ES-I3 (cell line): ENCODE results near the gene ARRB1.
"Not testable (repeated sequence)": the region's sequence is repeated elsewhere in the genome, so short reads cannot be mapped to it uniquely, and the experiment has no call there.

Experiments used
- H3K36me3 ChIP-seq: 2 replicates; pipeline ENCODE4 v1.6.1; 2013; ENCODE audit warnings: mild to moderate bottlenecking, low read length, control low read depth, moderate library complexity; ENCODE audit not compliant: insufficient read depth
- H3K4me1 ChIP-seq: 2 replicates; pipeline ENCODE4 v1.6.1; 2013; ENCODE audit warnings: mild to moderate bottlenecking, control low read depth, low read length; ENCODE audit not compliant: insufficient read depth
- H3K9ac ChIP-seq: 2 replicates; pipeline ENCODE4 v1.6.1; 2013; ENCODE audit warnings: low read depth, mild to moderate bottlenecking, low read length, moderate library complexity
- H3K9me3 ChIP-seq: 2 replicates; pipeline ENCODE4 v1.6.1; 2013; ENCODE audit warnings: mild to moderate bottlenecking, low read length, moderate library complexity; ENCODE audit not compliant: control insufficient read depth, insufficient read depth

Gene ARRB1

DNA sequence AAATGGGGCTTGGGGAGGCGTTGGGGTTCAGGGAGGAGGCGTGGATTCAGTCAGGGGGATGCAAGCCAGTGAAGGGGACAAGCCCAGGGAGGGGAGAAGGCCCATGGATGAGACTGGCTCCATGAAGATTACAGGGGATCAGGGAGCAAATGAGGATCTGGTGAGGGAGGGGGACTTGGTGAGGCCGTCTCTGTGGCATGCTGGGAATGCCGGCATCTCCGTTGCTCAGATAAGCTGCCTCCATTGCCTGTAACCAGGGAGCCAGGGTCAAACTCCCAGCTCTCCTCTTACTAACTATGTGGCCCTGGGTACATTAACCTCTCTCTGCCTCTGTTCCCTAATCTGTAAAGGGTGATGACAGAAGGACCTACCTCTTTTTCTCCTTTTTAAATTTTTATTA lies 72.2 kb downstream of the ARRB1 start:
- H3K9ac ChIP-seq, result no peak overlapping the region
- no peaks in the 10 kb centered on the region for H3K4me1 ChIP-seq
- H3K36me3 ChIP-seq, result peaks cover 45% of the 10 kb centered on the region
- no peaks in the 10 kb centered on the region for H3K9me3 ChIP-seq

DNA sequence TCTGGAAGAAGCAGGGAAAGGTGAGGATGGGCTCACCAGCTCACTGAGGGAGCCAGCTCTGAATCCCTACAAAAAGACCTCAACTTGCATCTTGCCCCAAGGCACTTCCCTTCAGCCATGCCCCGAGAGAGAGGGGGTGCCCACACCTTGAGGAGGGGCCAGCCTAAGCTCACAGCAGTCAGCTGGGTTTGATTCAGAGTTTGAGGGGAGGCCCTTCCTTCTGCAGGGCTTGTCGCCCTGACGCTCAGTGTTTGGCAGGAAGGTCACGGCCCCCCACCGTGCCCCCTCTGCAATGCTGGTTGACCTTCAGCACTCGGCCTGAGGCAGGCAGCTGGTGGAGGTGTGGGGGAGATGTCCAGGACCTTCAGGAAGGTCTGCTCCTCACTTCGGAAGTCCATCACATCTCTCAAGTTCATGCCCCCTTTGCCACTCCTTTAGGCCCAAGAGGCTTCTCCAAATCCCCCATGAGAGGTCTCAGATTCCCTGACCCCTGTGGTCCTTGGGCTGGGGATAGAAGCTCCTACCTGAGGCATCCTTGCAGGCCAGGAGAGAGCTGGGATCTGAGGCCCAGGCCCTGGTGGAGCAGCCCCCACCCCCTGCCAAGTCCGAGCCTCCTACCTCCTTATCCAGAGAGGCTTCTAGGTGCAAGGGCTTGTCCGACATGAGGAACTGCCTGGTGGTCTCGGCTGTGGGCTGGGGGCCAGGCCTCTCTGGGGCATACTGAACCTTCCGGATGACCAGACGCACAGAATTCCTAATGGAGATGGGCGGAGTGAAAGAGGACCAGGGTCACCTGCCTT lies 73.3 kb downstream of the ARRB1 start:
- Histone ChIP-seq H3K9ac (no peak overlapping the region), H3K4me1 (no peaks in the 10 kb centered on the region), H3K36me3 (peaks cover 45% of the 10 kb centered on the region), H3K9me3 (no peaks in the 10 kb centered on the region)

DNA sequence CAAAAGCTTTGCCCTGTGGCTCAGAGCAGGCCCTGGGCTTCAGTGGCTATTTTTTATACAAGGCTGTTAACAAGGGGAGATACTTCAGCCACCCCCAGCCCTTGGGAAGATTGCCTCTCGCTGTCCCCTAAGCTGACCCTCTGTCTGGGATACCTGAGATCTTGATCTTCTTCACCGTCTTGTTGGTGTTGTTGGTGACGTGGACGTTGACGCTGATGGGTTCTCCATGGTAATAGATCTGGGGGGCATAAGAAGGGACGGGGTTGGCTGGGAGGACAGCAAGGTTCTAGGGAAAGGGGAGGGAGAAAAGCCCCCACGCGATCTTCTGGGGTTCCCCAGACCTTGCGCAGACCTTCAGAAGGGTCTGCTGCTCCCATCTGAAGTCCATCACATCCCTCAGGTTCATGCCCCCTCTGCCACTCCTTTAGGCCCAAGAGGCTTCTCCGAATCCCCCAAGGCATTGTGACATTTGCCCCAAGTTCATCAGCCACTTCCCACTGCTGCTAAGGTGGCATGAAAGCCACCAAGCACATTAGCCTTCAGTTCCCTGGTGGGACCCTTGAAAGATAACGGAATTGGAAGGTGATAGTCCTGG lies 74.2 kb downstream of the ARRB1 start:
- H3K9ac ChIP-seq, result no peak overlapping the region
- H3K36me3 ChIP-seq, result peaks cover 36% of the 10 kb centered on the region
- no peaks in the 10 kb centered on the region for H3K9me3 ChIP-seq
- no peaks in the 10 kb centered on the region for H3K4me1 ChIP-seq

- no peak overlapping the region for H3K9ac ChIP-seq
- H3K36me3 ChIP-seq, result peaks cover 32% of the 10 kb centered on the region
- no peaks in the 10 kb centered on the region for H3K4me1 ChIP-seq
- no peaks in the 10 kb centered on the region for H3K9me3 ChIP-seq
Observed at GRCh38 chr11:75276686-75277085, 74.8 kb downstream of the ARRB1 start.

DNA sequence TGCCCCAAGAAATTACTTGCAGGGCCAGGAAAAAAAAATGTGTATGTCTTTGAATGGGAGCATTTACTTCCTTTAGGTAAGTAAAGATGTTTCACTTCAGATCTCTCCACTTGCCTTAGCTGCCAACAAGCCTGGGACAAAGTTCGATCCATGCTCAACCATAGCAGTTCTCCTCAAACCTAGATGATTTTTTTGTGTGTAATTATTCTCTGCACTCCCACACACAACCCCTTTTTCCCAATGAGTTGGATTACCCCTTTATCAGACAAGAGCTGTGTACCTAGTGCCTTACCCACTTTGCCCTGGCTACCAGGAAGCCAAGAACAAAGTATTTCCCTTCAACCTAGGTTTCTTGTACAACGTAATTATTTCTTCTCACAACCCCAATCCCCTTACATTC lies 75.3 kb downstream of the ARRB1 start:
- Histone ChIP-seq H3K4me1 (no peaks in the 10 kb centered on the region), H3K9me3 (no peaks in the 10 kb centered on the region), H3K36me3 (peaks cover 31% of the 10 kb centered on the region), H3K9ac (no peak overlapping the region)

DNA sequence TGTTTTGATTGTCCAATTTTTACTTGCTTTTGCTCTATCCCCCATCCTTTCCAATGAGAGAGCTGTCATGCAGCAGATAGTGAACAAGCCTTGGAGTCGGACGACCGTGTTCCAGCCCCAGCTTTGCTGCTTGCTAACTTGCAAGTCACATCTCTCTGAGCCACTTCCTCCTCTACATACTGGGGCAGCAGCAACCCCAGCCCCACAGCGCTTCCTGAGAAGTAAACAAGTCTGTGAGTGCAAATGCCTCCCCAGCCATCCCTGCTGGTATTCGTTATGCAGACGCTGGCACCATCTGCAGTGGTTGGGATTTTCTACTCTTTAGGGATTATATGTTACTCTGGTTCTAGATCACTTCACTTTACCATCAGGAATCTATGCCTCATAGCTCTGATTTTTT lies 75.9 kb downstream of the ARRB1 start:
- Histone ChIP-seq H3K36me3 (peaks cover 35% of the 10 kb centered on the region), H3K4me1 (no peaks in the 10 kb centered on the region), H3K9ac (no peak overlapping the region), H3K9me3 (no peaks in the 10 kb centered on the region)

DNA sequence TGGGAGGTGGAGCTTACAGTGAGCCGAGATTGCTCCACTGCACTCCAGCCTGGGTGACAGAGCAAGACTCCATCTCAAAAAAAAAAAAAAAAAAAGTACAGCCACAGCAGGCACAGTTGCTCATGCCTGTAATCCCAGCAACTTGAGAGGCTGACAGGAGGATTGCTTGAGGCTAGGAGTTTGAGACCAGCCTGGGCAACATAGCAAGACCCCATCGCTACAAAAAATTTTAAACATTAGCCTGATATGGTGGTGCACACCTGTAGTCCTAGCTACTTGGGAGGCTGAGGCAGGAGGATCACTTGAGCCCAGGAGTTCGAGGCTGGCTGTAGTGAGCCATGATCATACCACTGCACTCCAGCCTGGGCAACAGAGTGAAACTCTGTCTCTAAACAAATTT lies 76.7 kb downstream of the ARRB1 start:
- H3K9me3 ChIP-seq, H3K4me1 ChIP-seq, H3K9ac ChIP-seq: not testable (repeated sequence)
- H3K36me3 ChIP-seq, result peaks cover 35% of the 10 kb centered on the region

DNA sequence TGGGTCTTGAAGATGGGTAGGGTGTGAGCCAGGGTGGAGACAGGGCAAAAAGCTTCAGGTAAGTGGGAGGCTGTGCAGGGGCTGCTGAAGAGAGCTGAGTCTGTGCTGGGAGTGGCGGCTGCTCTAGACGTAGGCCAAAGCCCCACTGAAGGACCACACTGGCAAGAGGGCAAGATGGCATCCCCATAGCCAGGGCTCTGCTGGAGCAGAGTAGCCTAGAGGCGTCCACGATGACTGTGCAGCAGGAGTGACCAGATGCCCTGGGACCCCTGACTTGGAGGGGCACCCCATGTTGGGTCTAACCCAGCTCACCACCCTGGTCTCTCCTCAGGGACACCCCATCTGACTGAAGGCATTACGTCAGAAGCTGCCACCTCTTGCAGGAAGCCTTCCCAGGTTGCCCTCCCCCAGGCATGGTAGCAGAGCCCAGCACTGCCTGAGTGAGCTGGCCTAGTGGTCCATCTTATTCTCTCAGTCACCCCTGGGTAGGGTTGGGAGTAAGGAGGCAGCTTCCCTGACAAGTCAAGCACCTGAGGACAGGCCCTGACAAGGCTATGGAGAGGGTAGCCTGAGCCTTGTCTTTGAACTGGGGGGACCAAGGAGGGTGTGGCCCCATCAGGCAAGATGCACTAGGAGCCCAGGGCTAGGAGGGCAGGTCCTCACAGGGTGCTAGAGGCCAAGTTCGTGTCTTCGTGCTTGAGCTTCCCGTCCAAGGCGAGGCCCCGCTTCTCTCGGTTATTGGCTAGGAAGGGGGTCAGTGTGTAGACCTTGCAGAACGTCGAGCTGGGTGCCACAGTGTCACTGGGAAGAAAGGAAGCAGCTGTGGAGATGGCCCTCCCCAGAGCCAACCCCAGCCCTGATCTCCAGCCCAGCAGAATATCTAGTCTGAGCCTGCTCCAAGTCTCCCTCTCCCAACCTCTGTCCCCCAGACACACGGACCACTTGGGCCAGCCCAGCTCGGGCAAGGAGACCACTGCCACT lies 77.8 kb downstream of the ARRB1 start:
- no peaks in the 10 kb centered on the region for H3K4me1 ChIP-seq
- H3K9ac ChIP-seq, result no peak overlapping the region
- H3K36me3 ChIP-seq, result peaks cover 31% of the 10 kb centered on the region
- H3K9me3 ChIP-seq, result no peaks in the 10 kb centered on the region

DNA sequence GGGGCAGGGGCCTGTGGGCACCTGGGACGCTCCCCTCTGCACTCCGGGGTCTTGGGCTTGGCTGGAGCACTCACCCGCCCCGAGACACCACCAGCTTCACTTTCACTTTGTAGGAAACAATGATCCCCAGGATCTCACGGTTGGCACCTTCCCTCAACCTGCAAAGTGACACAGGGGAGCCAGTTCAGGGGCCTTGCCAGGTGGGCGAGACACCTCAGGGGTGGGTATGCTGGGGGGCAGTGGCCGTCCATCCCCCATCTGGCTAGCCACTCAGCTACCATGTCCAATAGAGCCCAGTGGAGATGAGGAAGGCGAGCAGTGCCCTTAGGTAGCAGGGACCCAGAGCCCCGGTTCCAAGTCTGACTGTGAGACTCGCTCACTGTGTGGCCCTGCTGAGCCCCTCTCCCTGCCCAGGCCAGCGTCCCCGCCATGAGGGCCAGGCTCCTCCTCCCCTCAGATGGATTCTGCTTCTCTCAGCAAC lies 78.6 kb downstream of the ARRB1 start:
- no peaks in the 10 kb centered on the region for H3K4me1 ChIP-seq
- H3K36me3 ChIP-seq, result peaks cover 26% of the 10 kb centered on the region
- H3K9ac ChIP-seq, result no peak overlapping the region
- H3K9me3 ChIP-seq, result no peaks in the 10 kb centered on the region

DNA sequence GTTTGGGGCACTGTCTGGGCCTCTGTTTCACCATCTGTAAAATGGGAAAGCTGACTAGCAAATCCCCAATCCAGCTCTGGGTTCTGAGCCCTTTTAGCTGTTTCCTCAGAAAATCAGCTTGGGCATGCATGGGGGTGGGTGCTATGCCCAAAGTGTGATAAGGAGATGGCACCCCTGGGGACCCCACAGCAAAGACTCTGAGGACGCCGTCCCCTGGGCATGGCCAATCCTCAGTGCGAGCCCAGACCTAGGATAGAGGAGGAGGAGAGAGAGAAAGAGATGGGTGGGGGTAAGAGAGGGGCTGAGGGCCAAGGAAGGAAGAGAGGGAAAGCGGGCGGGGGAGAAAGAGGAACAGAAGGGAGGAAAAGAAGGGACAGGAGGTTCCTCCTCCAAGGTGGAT lies 79.1 kb downstream of the ARRB1 start:
- H3K9ac ChIP-seq, result no peak overlapping the region
- H3K4me1 ChIP-seq, result no peaks in the 10 kb centered on the region
- H3K36me3 ChIP-seq, result peaks cover 26% of the 10 kb centered on the region
- no peaks in the 10 kb centered on the region for H3K9me3 ChIP-seq

GRCh38 chr11:75271730-75272129 lies 79.7 kb downstream of the ARRB1 start:
- H3K4me1 ChIP-seq, result no peaks in the 10 kb centered on the region
- H3K9ac ChIP-seq, result no peak overlapping the region
- H3K9me3 ChIP-seq, result no peaks in the 10 kb centered on the region
- peaks cover 24% of the 10 kb centered on the region for H3K36me3 ChIP-seq

- no peaks in the 10 kb centered on the region for H3K4me1 ChIP-seq
- no peak overlapping the region for H3K9ac ChIP-seq
- no peaks in the 10 kb centered on the region for H3K9me3 ChIP-seq
- peaks cover 17% of the 10 kb centered on the region for H3K36me3 ChIP-seq
Observed at GRCh38 chr11:75270896-75271418, 80.5 kb downstream of the ARRB1 start.

DNA sequence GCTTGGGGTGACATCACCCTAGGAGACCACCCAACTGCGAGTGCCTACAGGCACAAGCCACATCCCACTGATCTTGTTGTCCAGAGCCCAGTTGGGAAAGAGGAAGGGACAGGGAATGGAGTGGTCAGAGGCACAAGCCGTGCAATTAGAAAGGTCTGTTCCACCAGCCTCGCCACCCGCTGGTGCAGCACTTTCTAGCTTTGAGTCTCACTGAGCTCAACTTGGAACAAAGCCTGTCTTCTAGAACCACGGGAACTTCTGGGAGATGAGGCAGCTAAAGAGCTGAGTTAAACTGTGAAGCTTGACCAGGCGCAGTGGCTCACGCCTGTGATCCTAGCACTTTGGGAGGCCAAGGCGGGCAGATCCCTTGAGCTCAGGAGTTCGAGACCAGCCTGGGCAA lies 81.6 kb downstream of the ARRB1 start:
- Histone ChIP-seq H3K4me1 (no peaks in the 10 kb centered on the region), H3K36me3 (peaks cover 12% of the 10 kb centered on the region), H3K9me3 (no peaks in the 10 kb centered on the region), H3K9ac (no peak overlapping the region)

DNA sequence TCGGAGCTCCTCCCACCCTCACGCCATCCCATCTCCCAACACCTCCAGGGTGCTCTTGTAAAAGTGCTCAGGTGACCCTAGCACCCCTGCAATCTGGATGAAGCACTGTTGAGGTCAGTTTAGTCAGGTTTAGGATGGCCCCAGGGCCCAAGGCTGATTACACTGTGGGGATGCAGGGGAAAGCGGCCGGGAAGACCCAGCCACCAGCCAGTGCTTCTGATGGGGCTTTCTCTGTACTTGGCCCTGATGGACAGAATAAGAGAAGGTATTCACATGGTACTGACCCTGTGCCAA lies 82.1 kb downstream of the ARRB1 start:
- Histone ChIP-seq H3K9me3 (no peaks in the 10 kb centered on the region), H3K9ac (no peak overlapping the region), H3K4me1 (no peaks in the 10 kb centered on the region), H3K36me3 (peaks cover 12% of the 10 kb centered on the region)
